Epidermal melanocyte (primary cell): Measurements from ENCODE around the gene HLA-DPA1.
"Not testable (repeated sequence)": the region's sequence is repeated elsewhere in the genome, so short reads cannot be mapped to it uniquely, and the experiment has no call there.

ENCODE experiments used
- DNase-seq: peaks from one replicate; pipeline ENCODE4 v3.0.0; 2011; ENCODE audit warnings: low spot score; ENCODE audit not compliant: insufficient read length

Gene HLA-DPA1

DNA sequence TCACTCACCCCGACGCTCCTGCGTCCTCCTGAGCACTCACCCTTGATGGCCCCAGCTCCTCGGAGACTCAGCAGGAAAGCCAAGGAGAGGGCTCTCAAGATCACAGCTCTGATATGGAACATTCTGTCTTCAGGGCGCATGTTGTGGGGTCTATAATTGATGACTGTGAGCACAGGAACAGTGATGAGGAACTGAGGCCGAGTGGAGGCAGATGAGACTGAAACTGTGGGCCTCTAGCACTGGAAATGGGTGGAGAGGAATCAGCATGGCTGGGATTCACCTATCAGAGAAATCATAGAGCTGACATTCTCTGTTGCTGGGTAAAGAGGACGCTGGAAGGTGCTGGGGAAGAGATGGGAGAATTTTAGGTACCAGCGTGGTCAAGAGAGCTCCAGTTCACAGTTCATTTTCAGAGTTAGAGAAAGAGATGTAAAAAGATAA, at the start of gene HLA-DPA1:
Gene HLA-DPA1 (minus strand): TSS at position 219 of the 441 bp plus-strand sequence.
- DNase-seq = peak; percentile 36

DNA sequence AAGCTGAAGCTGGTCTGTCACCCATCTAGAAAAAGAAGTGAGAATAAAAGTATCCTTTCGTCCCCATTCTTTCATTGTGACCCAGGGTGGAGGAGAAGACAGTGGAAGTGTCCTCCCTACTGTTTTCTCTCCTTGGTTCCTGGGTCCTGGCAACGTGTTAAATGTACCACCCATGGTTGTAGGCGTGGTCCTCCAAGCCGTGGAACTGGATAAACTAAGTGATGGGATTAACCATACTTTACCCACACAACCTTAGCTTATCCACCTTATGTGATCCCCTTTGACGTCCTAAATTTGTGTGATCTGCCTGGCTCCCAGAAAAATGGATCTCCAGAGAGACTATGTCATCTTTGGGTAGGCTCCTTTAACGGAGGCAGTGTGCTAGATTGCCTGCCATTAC, 49.7 kb upstream of the HLA-DPA1 start:
- DNase-seq = no peak

GRCh38 chr6:33120001-33120400, 46.6 kb upstream of the HLA-DPA1 start:
- no peak for DNase-seq

- no peak for DNase-seq
These were observed 45.2 kb upstream of the HLA-DPA1 start for GRCh38 chr6:33118525-33119123.

- no peak for DNase-seq
These were observed 44.4 kb upstream of the HLA-DPA1 start for GRCh38 chr6:33117811-33118277.

- no peak for DNase-seq
These were observed 43.6 kb upstream of the HLA-DPA1 start for GRCh38 chr6:33116841-33117711.

DNA sequence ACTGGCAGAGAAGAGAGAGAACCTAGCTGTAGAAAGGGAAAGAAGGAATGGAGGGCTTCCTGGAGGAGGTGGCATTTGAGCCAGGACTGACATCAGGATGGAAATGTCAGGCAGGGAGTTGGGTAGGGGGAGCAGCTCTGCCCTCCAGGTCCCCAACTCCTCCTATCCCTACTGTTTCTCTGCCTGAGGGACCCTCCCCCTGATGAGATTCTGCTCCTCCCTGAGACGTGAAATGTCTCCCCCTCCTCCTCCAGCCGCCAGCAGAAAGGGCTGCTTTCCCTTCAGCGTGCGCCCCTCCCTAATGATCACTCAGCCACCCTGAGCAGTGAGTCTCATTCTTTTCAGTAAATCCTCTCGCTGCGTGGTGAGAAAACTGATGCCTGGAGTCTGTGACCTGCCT, 43.0 kb upstream of the HLA-DPA1 start:
- DNase-seq = no peak

DNA sequence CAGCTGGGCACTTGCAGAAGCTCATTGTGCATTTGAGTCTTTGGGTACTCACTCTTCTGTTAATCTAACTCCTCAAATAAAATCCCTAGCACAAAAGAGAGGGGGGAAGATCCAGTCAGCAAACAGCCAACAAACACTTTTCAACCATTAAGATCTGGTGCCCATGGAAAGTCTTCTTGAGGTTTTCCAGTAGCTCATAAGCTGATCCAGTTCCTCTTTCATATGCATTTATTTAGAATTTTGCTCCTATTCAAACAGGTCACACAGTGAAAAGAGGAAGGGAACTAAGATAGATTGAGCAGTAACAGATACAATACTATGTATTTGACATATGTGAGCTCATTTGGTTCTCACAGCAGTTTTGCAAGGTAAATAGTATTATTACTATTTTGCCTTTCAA, 41.0 kb upstream of the HLA-DPA1 start:
- DNase-seq = no peak

- no peak for DNase-seq
These were observed 40.3 kb upstream of the HLA-DPA1 start for GRCh38 chr6:33113755-33114154.

DNA sequence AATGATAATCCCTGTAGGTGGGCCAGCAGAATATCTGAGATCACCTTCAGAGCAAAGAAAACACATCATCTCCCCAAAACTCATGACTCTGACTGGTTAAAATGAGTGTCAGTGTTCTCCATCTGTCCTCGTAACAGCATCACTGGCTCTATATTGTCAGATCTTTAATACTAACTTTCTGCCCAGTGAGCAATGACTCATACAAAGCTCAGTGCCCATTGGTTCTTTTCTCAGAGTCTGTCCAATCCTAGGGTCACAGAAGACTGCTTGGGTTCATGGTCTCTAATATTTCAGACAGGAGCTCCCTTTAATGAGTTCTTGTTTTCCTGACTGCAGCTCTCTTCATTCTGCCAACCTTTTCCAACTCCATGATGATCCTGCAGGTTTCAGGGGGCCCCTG, 38.7 kb upstream of the HLA-DPA1 start:
- peak; percentile 91 for DNase-seq

DNA sequence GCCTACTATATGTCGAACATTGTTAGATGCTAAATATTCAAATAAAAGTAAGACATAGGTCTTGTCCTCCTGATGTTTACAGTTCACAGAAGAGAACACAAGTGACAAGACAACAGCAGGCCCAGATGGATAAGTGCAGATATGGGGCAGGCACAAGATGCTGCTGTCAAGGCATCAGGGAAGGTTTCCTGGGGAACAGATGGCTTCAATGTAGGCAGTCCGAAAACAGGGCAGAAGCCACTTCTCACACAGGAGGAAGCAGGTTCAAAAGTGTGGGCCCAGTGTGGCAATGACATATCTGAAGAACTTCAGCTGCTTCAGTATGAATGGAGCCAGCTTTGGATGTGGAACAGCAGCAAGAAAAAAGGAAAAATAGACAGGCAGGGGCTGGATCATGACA, 34.9 kb upstream of the HLA-DPA1 start:
- DNase-seq = no peak

DNA sequence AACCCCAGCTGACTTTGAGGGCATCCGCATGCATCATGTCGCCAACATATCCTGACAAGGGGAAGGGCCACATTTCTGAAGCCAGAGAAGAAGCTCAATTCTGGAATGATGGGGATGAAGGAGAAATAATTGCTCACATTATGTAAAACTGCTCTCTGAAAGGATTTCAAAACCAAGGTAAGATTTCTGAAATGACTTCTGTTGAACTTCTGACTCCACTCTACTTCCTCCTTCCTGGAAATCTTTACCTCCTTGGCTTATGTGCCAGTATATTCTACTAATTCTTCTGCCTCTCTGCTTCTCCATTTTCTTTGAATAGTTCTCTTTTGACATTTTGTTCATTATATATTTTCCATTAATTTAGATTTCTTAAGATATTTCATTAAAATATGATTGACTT, 34.2 kb upstream of the HLA-DPA1 start:
- DNase-seq = no peak

DNA sequence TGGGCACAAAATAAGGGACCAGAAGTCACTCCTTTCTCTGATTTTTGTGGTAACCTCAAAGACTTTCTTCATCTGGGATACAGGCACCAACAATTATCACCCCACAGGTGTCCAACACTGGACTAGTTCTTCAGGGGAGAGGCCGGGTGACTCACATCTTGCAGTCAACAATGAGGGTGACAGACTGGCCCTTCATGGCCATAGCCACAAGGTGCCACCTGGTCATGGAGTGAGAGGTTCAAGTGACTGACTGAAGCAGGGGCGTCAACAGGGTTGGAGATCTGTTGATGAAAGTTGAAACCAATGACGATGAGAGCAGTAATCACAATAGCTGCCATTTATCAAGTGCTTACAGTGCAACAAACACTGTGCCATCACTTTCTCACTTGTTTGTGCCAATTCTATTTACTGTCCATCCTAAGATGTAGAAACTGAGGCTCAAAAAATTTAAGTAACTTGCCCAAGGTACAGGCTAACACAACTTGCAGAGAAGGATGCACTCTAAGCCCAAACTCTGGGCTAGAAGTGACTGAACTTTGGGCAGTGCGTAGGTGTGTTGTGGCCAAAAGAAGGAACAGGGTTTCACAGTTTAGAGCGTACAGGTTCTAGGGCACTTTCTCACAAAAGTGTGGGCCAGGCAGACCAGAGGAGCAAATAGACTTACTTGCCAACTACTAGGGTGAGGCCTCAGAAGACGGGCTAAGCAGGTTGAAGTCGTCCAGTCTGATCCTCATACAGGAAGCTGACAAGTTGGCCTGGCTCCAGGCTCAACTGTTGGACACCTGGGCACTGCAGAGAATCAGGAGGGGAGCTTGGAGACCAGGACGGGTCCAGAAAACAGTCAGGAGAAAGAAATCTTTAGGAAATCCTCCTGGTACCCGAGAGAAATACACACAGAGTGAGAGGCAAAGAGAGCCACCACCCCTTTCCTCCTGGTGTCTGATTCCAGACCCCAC, 32.7 kb upstream of the HLA-DPA1 start:
- no peak for DNase-seq

GRCh38 chr6:33105386-33105785, 31.9 kb upstream of the HLA-DPA1 start:
- DNase-seq = no peak

GRCh38 chr6:33104887-33105286, 31.4 kb upstream of the HLA-DPA1 start:
- DNase-seq = no peak

- DNase-seq = no peak
These were observed 30.3 kb upstream of the HLA-DPA1 start for GRCh38 chr6:33103776-33104175.

GRCh38 chr6:33101121-33101737, 27.8 kb upstream of the HLA-DPA1 start:
- DNase-seq = not testable (repeated sequence)

DNA sequence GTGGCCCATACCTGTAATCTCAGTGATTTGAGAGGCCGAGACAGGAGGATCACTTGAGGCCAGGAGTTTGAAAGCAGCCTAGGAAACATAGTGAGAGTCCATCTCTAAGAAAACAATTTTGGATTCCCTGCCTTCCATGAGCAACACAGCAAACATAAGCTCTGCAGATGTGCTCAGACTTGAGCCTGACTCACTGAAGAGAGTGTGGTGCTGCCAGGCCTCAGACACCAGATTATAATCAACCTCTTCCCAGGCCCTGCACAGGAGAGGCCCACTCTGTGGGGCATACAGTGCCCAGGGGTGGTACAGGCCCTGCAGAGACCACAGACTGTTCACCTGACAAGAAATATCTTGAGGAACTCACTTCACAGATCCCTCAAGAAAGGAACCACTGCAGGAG, 22.2 kb upstream of the HLA-DPA1 start:
- DNase-seq = no peak

DNA sequence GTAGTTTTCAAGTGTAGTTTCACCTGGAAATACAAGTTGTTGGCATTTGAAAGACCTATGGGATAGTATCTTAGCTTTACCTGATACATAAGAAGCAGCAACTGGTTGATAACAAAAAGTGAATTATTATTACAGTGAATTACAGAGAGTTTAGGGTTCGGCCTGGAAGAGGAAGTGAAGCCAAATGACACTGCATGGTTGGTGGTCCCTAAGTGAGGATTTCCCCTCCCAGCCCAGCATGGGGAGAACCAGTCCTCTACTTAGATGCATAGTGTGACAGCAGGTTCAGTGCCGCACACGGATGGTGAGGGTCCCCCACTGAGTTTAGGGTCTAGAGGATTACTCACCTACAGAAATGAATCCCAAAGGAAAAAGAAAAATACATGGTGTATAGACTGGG, 20.4 kb upstream of the HLA-DPA1 start:
- no peak for DNase-seq

DNA sequence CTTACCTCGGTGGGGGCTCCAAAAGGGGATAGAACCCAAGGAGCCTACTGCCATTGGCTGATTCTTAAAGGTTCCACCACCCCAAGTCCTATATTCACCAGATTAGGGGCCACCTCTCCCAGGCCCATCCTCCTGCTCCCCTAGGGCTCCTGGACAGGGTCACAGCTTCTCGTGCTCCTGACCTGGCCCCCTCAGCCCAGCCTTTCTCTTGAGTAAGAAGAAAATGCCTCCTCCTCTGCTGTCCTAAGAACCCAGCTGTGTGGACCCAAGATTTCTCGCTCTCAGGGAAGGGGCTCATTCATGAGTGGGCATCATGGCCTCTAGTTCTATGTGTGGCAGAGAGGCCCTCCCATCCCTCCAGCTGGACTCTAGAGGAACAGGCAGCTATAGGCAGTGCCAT, 18.9 kb upstream of the HLA-DPA1 start:
- DNase-seq = no peak

DNA sequence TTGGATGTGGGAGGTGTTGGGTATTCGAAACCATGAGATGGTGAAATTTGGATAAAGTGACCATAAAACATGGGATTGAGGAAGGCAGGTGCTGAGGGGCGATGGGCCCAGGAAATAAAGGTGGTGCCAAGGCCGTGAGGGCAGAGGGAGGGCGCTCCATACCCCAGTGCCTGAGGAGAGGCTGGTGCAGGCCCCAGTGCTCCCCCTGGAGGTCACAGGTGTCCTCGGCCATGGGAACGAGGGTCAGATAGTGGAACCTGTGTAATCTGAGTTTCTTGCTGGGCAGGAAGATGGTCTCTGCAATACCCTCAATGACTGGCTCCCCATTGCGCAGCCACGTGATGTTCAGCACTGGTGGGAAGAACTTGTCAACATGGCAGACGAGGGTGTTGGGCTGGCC, 18.5 kb upstream of the HLA-DPA1 start:
- DNase-seq = no peak
